GM12878 (cell line): ENCODE results near the gene HABP2. TPM values are rescaled to one million over a fixed set of nuclear protein-coding genes. Genes with fewer than 3 reads are reported as not detected.
A peak's percentile ranks its signal among the peaks of the same experiment; 100 is the strongest.

Experiments used
- ATAC-seq: fragments of 200-7000 bp; cut with Tn5 transposase; 3 replicates; pipeline ENCODE4 v1.9.1; 2020; ENCODE audit warnings: mild to moderate bottlenecking, moderate library complexity
- BruUV-seq: library from RNA; stranded (reverse); fragments of 400-500 nt; replicated peaks from 2 replicates; lab custom pipeline; 2021; lab: Mats Ljungman, UMichigan
- CTCF ChIA-PET: fragments of 300-600 bp; sonication (Branson Sonifier 250); formaldehyde crosslinking; extraction: SDS; loops from one replicate; lab custom pipeline; 2021; ENCODE audit warnings: inconsistent platforms; lab: Yijun Ruan, JAX
- POLR2A ChIA-PET: fragments of 350-600 bp; formaldehyde crosslinking; extraction: SDS; loops from one replicate; lab custom pipeline; 2021; ENCODE audit warnings: inconsistent platforms; lab: Charles Lee
- RAD21 ChIA-PET: fragments of 300-600 bp; sonication (Branson Sonifier 250); formaldehyde crosslinking; loops from one replicate; lab custom pipeline; 2023; ENCODE audit warnings: antibody characterized with exemption; ENCODE audit not compliant: unreplicated experiment; lab: Charles Lee
- SMC1A ChIA-PET: fragments of 300-600 bp; sonication (Branson Sonifier 250); formaldehyde crosslinking; loops from one replicate; lab custom pipeline; 2023; ENCODE audit not compliant: unreplicated experiment, uncharacterized antibody; lab: Charles Lee
- DNase-seq: peaks from one replicate; pipeline ENCODE4 v3.0.0-alpha.2; 2011; ENCODE audit warnings: low read depth, low spot score
- FAIRE-seq: peaks from 3 replicates; lab custom pipeline; 2011; peaks lifted over from hg19 to GRCh38; lab: Jason Lieb, UNC
- H2AFZ ChIP-seq: 2 replicates; pipeline ENCODE4 v1.6.0; 2011; ENCODE audit warnings: low read depth, low read length, control low read depth; ENCODE audit not compliant: control insufficient read depth
- H3K27ac ChIP-seq: 2 replicates; pipeline ENCODE4 v1.5.1; 2011; ENCODE audit warnings: control low read depth; ENCODE audit not compliant: control insufficient read depth, insufficient read depth
- H3K27me3 ChIP-seq, 2 experiments: replicated peaks in 1 of 2; 2 replicates each; pipeline versions ENCODE4 v1.6.0 to v1.6.1; 2011; ENCODE audit warnings: low read length in 1 of 2; ENCODE audit not compliant: control insufficient read depth in 2 of 2, insufficient read depth in 2 of 2
- H3K36me3 ChIP-seq, 2 experiments: 2 replicates each; pipeline ENCODE4 v1.5.1; 2011; ENCODE audit warnings: low read length in 1 of 2; ENCODE audit not compliant: control insufficient read depth in 2 of 2, insufficient read depth in 2 of 2
- H3K4me1 ChIP-seq: 2 replicates; pipeline ENCODE4 v1.6.1; 2011; ENCODE audit warnings: mild to moderate bottlenecking, low read length, moderate library complexity, mixed read lengths; ENCODE audit not compliant: control insufficient read depth, insufficient read depth
- H3K4me2 ChIP-seq: 2 replicates; pipeline ENCODE4 v1.6.0; 2011; ENCODE audit warnings: control low read depth; ENCODE audit not compliant: control insufficient read depth, insufficient read depth
- H3K4me3 ChIP-seq: fragments of 200-600 bp; sonication (generic); 2 replicates; pipeline ENCODE4 v1.5.1; 2016
- H3K79me2 ChIP-seq: 2 replicates; pipeline ENCODE4 v1.6.0; 2011; ENCODE audit warnings: low read length; ENCODE audit not compliant: control insufficient read depth, insufficient read depth
- H3K9ac ChIP-seq: 2 replicates; pipeline ENCODE4 v1.8.0; 2011; ENCODE audit warnings: low read length, control low read depth, mixed read lengths; ENCODE audit not compliant: control insufficient read depth, insufficient read depth
- H3K9me3 ChIP-seq: replicated peaks from 3 replicates; pipeline ENCODE4 v1.5.1; 2011; ENCODE audit warnings: mild to moderate bottlenecking, low read length; ENCODE audit not compliant: control insufficient read depth, insufficient read depth
- H4K20me1 ChIP-seq: 2 replicates; pipeline ENCODE4 v1.6.0; 2011; ENCODE audit not compliant: control insufficient read depth, insufficient read depth
- ASH2L ChIP-seq: fragments of 300-600, 200-600 bp; sonication (generic); IDR thresholded peaks from 2 replicates; pipeline ENCODE4 v1.6.1; 2017; ENCODE audit warnings: low read depth, mild to moderate bottlenecking, borderline replicate concordance
- BMI1 ChIP-seq: fragments of 450-650 bp; IDR thresholded peaks from 2 replicates; pipeline ENCODE4 v1.6.1; 2016; ENCODE audit warnings: mild to moderate bottlenecking, moderate library complexity, borderline replicate concordance
- RAD21 ChIP-seq: IDR thresholded peaks from 2 replicates; pipeline ENCODE4 v1.6.1; 2011; ENCODE audit warnings: mild to moderate bottlenecking, low read depth, low read length, moderate library complexity; ENCODE audit not compliant: insufficient read depth
- TAF1 ChIP-seq: IDR thresholded peaks from 2 replicates; pipeline ENCODE4 v1.6.1; 2011; ENCODE audit warnings: mild to moderate bottlenecking, low read depth, low read length, borderline replicate concordance
- WRNIP1 ChIP-seq: IDR thresholded peaks from 2 replicates; pipeline ENCODE4 v1.6.1; 2011; ENCODE audit warnings: low read depth, low read length, improper control_type of control experiment, borderline replicate concordance
- WGBS: methylation state at CpG from one replicate; pipeline ENCODE4 v1.1.6; 2016; ENCODE audit warnings: low lambda C conversion rate; ENCODE audit not compliant: insufficient replicate concordance, insufficient coverage; ENCODE audit errors: missing lambda C conversion rate; 5-methylcytosine and 5-hydroxymethylcytosine counted together
- in situ Hi-C: fragments of 300-500 bp; cut with MboI; formaldehyde crosslinking; loops from 9 replicates; pipeline ENCODE4 v1.14.3; 2018; ENCODE audit warnings: mixed read lengths
- intact Hi-C: fragments of 100-400 bp; cut with micrococcal nuclease; formaldehyde crosslinking; loops from one replicate; pipeline ENCODE4 v1.14.2; 2022; ENCODE audit not compliant: unreplicated experiment
- polyA plus RNA-seq, 11 experiments: library from polyadenylated mRNA; depleted of rRNA in 4 of 11; unstranded in 6 of 11; stranded (reverse) in 5 of 11; fragments of >200 nt; fragmentation: Nextera tagmentation in 4 of 11; fragmentation: Illumina TruSeq in 1 of 11; extraction: Ambion mirVana in 4 of 11; extraction: Trizol in 1 of 11; gene quantifications; 1 replicate in 1 of 11; 2 replicates in 10 of 11; pipeline versions ENCODE4 v1.2.1 to v1.2.3, GENCODE V29; 2011 to 2016; ENCODE audit warnings: inconsistent platforms in 2 of 11, missing spikeins in 2 of 11, low read depth in 1 of 11
- total RNA-seq, 4 experiments: library from RNA; depleted of rRNA in 3 of 4; stranded (reverse); fragments of >200 nt in 3 of 4; fragmentation: Illumina TruSeq in 1 of 4; extraction: Trizol in 1 of 4; gene quantifications; 2 replicates each; pipeline versions ENCODE4 v1.2.1 to v1.2.3, GENCODE V29; 2013 to 2021
- TF ChIP-seq, protein P1 (sequence below), 3 experiments: IDR thresholded peaks in 2 of 3; conservative IDR thresholded peaks in 1 of 3; 2 replicates each; pipeline ENCODE4 v1.5.1; 2011; ENCODE audit warnings: low read depth in 3 of 3, low read length in 3 of 3, mild to moderate bottlenecking in 3 of 3, control low read depth in 2 of 3, moderate library complexity in 2 of 3, inconsistent platforms in 1 of 3, mixed read lengths in 1 of 3; ENCODE audit not compliant: control insufficient read depth in 2 of 3, insufficient read depth in 1 of 3; ENCODE audit errors: extremely low read depth in 1 of 3
- TF ChIP-seq, protein P2 (sequence below): fragments of 450-650 bp; formaldehyde crosslinking; IDR thresholded peaks from 2 replicates; pipeline ENCODE4 v1.5.0; 2022; ENCODE audit warnings: mild to moderate bottlenecking, missing genetic modification characterization
- TF ChIP-seq, protein P3 (sequence below): fragments of 150-350 bp; IDR thresholded peaks from 2 replicates; pipeline ENCODE4 v1.6.1; 2016; ENCODE audit warnings: low read depth, low read length

The HABP2 gene
- total and polyA plus RNA-seq, 10 of the 15 experiments (the other 5 are each of a cell fraction or from before 2014, with no cell fraction given): 0.13 TPM; not detected in 9

DNA sequence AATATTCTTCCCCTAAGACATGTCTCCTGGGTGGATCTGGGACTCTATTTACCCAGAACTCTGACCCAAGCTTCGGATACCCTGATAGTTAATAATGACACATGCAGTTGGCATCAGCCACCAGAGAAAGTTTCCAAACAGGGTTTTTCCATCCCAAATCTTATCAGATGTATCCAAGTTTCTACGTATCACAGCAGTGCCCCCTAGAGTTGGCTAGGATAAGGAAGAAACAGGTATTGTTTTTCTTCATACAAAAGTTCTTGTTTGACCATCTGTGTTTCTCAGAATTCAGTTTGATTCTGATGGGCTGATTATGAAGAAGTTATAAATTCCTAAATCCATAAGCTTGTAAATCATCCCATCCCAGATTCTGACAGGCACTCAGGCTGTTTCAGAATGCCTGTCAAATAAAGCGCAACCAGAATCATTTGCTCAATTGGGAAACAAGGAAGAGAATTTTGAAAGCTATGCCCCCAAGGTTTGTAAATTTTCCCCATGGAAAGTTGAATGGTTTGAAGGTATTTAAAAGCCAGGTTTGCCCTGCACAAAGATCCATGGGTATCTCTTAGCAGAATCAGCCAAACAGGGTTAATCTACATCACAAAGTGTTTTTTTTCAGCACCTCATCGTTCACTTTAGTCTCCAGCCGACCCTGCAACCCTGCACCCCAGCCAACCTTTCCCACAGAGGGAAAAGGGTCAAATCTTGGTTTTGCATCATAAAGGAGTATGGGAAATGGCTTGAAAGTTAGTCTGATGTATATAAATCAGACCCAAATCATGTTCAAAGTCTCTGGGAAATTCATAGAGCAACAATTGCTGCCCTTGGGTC is 63.6 kb downstream of the HABP2 start:
- Histone ChIP-seq H4K20me1 (no peaks in the 10 kb centered on the region), H2AFZ (no peak overlapping the region), H3K27ac (no peak overlapping the region), H3K27me3 (no peaks in the 10 kb centered on the region; a peak in 4 of 4 replicates), H3K4me2 (no peak overlapping the region), H3K9me3 (no peaks in the 10 kb centered on the region), H3K4me1 (no peaks in the 10 kb centered on the region), H3K79me2 (no peaks in the 10 kb centered on the region), H3K9ac (no peak overlapping the region), H3K4me3 (no peak overlapping the region), H3K36me3 (no peaks in the 10 kb centered on the region)
- no TSS peak for BruUV-seq
- ATAC-seq (no peak), FAIRE-seq (no peak), DNase-seq (no peak)
- ChIA-PET RAD21 (no interaction called here), POLR2A (no interaction called here), SMC1A (no interaction called here), CTCF (interaction anchor here (0.7 to 2.9 kb wide), 3 partner anchors 8 to 86 kb away, joined by 3 to 11 read pairs (median 3); no protein-coding TSS in a partner anchor)
- WGBS: 32% methylated on average over 5 of the region's 5 CpGs
- in situ Hi-C loops: no loop called here
- intact Hi-C loops: no loop called here
- TF ChIP-seq WRNIP1 (no peak), RAD21 (0 out of 2 replicates have a peak, but pooled peaks have one; percentile 12), ASH2L (no peak), BMI1 (no peak), TAF1 (no peak)
- TF ChIP-seq, protein P1, sequence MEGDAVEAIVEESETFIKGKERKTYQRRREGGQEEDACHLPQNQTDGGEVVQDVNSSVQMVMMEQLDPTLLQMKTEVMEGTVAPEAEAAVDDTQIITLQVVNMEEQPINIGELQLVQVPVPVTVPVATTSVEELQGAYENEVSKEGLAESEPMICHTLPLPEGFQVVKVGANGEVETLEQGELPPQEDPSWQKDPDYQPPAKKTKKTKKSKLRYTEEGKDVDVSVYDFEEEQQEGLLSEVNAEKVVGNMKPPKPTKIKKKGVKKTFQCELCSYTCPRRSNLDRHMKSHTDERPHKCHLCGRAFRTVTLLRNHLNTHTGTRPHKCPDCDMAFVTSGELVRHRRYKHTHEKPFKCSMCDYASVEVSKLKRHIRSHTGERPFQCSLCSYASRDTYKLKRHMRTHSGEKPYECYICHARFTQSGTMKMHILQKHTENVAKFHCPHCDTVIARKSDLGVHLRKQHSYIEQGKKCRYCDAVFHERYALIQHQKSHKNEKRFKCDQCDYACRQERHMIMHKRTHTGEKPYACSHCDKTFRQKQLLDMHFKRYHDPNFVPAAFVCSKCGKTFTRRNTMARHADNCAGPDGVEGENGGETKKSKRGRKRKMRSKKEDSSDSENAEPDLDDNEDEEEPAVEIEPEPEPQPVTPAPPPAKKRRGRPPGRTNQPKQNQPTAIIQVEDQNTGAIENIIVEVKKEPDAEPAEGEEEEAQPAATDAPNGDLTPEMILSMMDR (IDR thresholded peaks at IDR 0.05 in 2 of 3, conservative IDR thresholded peaks at IDR 0.05 in 1 of 3; ENCODE audit: control insufficient read depth in 2 of 3, extremely low read depth in 1 of 3, insufficient read depth in 1 of 3, low read depth in 3 of 3, low read length in 3 of 3): peak; percentile 13 to 34 (median 31); a peak in 5 of 6 replicates
- TF ChIP-seq, protein P2, sequence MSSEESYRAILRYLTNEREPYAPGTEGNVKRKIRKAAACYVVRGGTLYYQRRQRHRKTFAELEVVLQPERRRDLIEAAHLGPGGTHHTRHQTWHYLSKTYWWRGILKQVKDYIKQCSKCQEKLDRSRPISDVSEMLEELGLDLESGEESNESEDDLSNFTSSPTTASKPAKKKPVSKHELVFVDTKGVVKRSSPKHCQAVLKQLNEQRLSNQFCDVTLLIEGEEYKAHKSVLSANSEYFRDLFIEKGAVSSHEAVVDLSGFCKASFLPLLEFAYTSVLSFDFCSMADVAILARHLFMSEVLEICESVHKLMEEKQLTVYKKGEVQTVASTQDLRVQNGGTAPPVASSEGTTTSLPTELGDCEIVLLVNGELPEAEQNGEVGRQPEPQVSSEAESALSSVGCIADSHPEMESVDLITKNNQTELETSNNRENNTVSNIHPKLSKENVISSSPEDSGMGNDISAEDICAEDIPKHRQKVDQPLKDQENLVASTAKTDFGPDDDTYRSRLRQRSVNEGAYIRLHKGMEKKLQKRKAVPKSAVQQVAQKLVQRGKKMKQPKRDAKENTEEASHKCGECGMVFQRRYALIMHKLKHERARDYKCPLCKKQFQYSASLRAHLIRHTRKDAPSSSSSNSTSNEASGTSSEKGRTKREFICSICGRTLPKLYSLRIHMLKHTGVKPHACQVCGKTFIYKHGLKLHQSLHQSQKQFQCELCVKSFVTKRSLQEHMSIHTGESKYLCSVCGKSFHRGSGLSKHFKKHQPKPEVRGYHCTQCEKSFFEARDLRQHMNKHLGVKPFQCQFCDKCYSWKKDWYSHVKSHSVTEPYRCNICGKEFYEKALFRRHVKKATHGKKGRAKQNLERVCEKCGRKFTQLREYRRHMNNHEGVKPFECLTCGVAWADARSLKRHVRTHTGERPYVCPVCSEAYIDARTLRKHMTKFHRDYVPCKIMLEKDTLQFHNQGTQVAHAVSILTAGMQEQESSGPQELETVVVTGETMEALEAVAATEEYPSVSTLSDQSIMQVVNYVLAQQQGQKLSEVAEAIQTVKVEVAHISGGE: no peak
- TF ChIP-seq, protein P3, sequence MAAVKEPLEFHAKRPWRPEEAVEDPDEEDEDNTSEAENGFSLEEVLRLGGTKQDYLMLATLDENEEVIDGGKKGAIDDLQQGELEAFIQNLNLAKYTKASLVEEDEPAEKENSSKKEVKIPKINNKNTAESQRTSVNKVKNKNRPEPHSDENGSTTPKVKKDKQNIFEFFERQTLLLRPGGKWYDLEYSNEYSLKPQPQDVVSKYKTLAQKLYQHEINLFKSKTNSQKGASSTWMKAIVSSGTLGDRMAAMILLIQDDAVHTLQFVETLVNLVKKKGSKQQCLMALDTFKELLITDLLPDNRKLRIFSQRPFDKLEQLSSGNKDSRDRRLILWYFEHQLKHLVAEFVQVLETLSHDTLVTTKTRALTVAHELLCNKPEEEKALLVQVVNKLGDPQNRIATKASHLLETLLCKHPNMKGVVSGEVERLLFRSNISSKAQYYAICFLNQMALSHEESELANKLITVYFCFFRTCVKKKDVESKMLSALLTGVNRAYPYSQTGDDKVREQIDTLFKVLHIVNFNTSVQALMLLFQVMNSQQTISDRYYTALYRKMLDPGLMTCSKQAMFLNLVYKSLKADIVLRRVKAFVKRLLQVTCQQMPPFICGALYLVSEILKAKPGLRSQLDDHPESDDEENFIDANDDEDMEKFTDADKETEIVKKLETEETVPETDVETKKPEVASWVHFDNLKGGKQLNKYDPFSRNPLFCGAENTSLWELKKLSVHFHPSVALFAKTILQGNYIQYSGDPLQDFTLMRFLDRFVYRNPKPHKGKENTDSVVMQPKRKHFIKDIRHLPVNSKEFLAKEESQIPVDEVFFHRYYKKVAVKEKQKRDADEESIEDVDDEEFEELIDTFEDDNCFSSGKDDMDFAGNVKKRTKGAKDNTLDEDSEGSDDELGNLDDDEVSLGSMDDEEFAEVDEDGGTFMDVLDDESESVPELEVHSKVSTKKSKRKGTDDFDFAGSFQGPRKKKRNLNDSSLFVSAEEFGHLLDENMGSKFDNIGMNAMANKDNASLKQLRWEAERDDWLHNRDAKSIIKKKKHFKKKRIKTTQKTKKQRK: no peak
